HG02884 (cell line): Measurements from ENCODE around the gene LSAMP.

Experiments used
- ATAC-seq: cut with Tn5 transposase; IDR thresholded peaks from one replicate; pipeline ENCODE4 v1.9.1; 2021; ENCODE audit warnings: mild to moderate bottlenecking, moderate library complexity; ENCODE audit not compliant: unreplicated experiment

The LSAMP gene

DNA sequence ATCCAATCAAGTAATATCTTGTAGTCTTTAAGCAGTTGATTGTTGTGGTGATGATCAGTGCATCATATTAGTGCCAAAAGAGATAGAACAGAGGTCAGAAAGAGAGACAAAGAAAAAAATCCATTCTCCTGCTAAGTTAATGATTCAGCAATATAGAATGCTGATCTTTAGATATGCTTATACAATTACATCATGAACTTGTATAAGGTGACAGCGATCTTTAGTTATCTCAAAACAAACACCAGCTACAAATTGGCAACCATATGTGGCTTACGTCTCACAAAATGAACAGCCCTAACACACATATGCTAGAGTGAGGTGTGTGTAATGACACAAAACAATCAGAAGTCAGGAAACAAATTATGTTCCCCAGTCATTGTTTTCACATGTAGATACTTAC is 12.5 kb downstream of the LSAMP start:
- ATAC-seq, result no peak

- no peak for ATAC-seq
Measured at GRCh38 chr3:116429479-116430269, 15.6 kb downstream of the LSAMP start.

DNA sequence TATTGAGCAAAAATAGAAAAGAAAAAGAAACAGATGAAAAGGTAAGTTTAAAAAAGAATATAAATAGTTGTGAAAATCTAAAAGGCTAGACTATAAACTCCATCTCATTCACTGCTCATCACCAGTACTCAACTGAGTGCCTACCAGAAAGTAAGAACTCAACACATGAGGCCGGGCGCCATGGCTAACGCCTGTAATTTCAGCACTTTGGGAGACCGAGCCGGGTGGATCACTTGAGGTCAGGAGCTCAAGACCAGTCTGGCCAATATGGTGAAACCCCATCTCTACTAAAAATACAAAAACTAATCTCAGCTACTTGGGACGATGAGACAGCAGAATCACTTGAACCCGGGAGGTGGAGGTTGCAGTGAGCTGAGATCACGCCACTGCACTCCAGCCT is 19.3 kb downstream of the LSAMP start:
- no peak for ATAC-seq

- ATAC-seq, result no peak
Measured at GRCh38 chr3:116425126-116425525, 20.2 kb downstream of the LSAMP start.

DNA sequence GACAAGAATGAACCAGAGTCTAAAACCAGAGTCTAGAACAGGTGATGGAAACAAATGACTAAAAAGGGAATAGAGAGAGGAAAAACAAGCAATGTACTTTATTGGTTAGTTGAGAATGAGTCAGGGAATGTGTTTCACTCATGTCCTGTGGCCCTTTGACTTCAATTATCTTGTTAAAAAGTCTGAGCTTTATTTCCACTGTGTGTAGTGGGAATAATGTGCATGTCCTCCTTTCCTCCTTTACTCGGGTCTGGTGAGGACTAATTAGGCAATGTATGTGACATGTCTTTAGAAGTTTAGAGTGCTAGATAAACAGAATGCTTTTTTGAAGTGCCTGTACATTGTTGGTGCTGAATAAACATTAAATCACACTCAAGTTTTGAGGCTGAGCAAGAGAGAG is 21.3 kb downstream of the LSAMP start:
- no peak for ATAC-seq

- ATAC-seq, result no peak
Measured at GRCh38 chr3:116423374-116423773, 21.9 kb downstream of the LSAMP start.

- ATAC-seq, result no peak
Measured at GRCh38 chr3:116417151-116417550, 28.1 kb downstream of the LSAMP start.

- ATAC-seq, result no peak
Measured at GRCh38 chr3:116413319-116413718, 32.0 kb downstream of the LSAMP start.

GRCh38 chr3:116408473-116408872 is 36.8 kb downstream of the LSAMP start:
- ATAC-seq, result no peak

DNA sequence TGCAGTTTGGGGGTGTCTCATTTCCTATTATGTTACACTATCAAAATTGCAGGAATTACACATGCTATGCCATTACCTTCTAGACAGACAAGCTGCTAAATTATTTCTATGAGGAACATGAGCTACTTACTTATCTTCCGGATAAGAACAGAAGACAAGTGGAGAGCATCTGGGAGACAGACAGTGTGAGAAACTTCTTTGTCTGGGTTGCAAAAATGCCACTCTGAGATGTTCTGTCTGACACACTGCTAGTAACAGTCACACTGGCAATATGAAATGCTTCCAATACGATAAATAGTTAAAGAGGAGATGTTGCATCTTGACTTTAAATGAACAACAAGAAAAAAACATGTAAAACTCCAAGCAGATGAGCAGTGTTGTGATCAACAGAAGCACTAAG is 40.1 kb downstream of the LSAMP start:
- ATAC-seq, result no peak

DNA sequence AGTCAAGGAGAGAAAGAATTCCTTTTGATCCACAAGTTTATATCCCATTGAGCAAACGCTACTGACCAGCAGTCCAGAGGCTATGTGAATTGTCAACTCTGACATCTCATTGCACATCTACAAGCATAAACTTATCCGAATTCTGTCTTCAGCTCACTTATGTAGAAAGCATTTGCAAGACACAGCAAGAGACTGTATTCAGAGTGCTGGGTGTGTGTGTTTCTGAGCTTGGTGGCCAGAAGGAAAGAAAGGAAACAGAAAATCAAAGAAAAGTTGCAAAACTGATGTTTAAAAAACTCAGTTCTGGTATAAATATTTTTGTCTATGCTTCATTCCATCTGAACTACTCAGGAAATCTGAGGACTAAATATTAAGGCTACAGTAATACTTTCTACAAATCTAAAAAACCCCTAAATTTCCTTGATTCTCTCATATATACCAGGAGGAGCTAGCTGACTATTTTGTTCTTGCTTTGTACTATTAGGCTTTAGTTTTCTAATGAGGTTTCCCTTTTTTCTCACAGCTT is 45.5 kb downstream of the LSAMP start:
- no peak for ATAC-seq

GRCh38 chr3:116394365-116394764 is 50.9 kb downstream of the LSAMP start:
- no peak for ATAC-seq

DNA sequence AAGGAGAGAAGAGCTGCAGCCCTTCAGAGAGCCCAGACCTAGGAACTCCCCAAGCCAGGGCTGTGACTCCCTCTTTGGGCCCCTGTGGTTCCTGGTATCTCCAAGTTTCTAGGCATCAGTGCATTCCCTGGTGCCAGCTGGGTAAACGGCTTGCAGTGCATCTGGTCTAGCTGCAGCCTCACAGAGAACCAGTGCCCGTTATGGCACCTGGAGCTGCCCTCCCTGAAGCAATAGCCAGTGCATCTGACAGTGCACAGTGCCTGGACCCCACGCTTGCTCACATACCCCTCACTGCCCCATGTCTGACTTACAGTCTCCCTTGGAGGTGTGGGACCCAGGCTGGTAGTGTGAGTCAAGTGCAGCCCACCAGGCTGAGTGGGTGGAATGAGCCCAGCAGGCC is 52.1 kb downstream of the LSAMP start:
- no peak for ATAC-seq

GRCh38 chr3:116392291-116392690 is 53.0 kb downstream of the LSAMP start:
- ATAC-seq, result no peak

- no peak for ATAC-seq
Measured at GRCh38 chr3:116391296-116392201, 53.7 kb downstream of the LSAMP start.

DNA sequence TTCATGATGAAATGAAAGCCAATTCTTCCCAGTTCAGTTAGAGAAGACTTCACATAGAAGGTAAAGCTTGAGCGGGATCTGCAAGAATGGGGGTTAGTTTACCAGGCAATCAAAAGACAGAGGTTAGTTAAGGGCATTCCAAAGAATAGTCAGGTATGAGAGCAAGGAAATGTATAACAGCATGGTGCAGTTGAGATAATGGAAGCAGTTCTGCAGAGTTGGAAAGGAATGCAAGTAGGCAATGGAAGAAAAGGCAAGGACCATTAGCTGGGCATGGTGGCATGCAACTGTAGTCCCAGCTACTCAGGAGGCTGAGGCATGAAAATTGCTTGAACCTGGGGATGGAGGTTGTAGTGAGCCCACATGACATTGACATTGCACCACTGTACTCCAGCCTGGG is 55.0 kb downstream of the LSAMP start:
- ATAC-seq, result no peak

DNA sequence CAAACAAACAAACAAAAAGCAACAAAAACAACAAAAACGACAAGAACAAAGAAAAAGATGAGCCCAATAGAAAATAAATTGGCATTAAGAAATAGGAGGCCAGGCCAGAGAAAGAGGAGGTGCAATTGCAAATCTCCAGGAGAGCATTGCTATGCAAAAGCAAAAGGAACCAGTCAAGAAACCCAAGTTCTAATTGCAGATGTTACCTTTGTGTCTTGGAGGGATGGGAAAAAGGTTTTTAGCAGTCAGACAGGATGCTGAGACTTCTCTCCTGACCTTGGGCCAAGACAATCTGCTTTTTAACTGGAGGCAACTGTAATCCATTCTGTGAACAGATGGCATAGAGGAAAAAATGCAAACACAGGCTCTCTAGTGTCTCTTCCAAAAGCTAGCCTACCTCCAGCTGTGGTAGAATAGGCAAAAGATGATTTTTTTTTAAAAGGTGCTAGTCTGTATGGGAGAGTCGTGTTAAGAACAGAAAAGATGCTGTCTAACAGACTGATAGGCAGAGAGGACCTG is 56.4 kb downstream of the LSAMP start:
- no peak for ATAC-seq

- ATAC-seq, result no peak
Measured at GRCh38 chr3:116386168-116386567, 59.1 kb downstream of the LSAMP start.

- no peak for ATAC-seq
Measured at GRCh38 chr3:116384717-116385116, 60.6 kb downstream of the LSAMP start.

DNA sequence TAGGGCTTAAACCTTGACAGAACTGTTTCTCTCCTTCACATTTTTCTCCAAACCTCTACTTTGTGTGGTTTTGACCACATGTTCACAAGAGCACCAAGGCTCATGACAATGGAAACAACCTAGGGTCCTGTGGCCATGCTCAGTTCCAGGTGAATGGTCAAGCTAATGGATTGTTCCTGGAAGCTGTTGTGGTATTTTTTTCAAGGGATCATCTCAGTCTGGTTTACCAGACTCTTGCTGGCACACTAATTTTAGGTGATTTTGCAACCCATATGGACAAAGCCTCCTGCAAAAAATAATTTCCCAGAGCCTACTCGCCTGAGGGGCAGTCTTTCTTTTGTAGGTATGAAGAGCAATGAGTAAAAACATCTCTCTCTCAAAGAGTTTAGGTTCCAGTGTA is 67.2 kb downstream of the LSAMP start:
- ATAC-seq, result no peak

- no peak for ATAC-seq
Measured at GRCh38 chr3:116374901-116375300, 70.4 kb downstream of the LSAMP start.
